Right lobe of liver (tissue), 4 donors: ENCODE measurements around the gene HYI.

ENCODE experiments used
- CTCF ChIP-seq, 4 donors: fragments of 200-600 bp in 3 of 4; fragments of 450-650 bp in 1 of 4; IDR thresholded peaks; one replicate each; pipeline versions ENCODE4 v1.5.1 to v1.8.0; 2016 to 2022; ENCODE audit warnings: antibody characterized with exemption in 4 of 4, mild to moderate bottlenecking in 2 of 4
- POLR2A ChIP-seq: fragments of 450-650 bp; IDR thresholded peaks from one replicate; pipeline ENCODE4 v1.6.1; 2017; ENCODE audit warnings: antibody characterized with exemption, mild to moderate bottlenecking
- donor health status: DM: no; HTN: no; CAD: no.
- donor health status: DM: no; HTN: no; CAD: no.
- donor health status: DM: no; HTN: yes; CAD: no.

DNA sequence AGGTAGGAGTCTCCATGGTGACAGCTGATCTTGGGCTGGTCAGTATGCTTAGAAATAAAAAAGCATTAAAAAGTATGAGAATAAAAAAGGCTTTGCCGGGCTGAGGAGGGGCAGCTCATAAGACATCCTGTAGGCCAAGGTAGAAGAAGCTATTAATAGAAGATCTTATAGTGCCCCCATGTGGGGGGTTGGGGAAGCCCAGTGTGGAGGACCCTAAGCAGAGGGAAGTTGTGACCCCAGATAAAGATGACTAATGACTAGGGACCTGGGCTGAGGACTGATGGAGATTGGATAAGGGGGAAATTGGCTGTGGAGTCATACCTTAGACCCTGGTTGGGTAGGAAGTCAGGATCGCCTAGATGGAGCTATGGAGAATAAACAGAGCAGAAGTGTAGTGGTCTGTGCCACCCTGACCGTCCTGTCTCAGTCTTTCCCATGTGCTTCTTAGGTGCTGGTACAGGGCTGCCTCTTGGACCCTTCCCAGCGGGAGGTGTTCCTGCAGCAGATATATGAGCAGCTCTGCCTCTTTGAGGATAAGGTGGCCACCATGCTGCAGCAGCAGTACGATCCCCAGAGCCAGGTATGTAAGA lies 39.0 kb downstream of the HYI start:
- TF ChIP-seq CTCF (IDR thresholded peaks at IDR 0.05) (peak; percentile 54 to 70 (median 66)), POLR2A (no peak)
